G401.6 (cell line): ENCODE results near the gene RDH16.
"Not testable (repeated sequence)": the region's sequence is repeated elsewhere in the genome, so short reads cannot be mapped to it uniquely, and the experiment has no call there.

Experiments used
- FAIRE-seq: peaks from 2 replicates; lab custom pipeline; 2012; peaks lifted over from hg19 to GRCh38; lab: Jason Lieb, UNC

RDH16 gene

DNA sequence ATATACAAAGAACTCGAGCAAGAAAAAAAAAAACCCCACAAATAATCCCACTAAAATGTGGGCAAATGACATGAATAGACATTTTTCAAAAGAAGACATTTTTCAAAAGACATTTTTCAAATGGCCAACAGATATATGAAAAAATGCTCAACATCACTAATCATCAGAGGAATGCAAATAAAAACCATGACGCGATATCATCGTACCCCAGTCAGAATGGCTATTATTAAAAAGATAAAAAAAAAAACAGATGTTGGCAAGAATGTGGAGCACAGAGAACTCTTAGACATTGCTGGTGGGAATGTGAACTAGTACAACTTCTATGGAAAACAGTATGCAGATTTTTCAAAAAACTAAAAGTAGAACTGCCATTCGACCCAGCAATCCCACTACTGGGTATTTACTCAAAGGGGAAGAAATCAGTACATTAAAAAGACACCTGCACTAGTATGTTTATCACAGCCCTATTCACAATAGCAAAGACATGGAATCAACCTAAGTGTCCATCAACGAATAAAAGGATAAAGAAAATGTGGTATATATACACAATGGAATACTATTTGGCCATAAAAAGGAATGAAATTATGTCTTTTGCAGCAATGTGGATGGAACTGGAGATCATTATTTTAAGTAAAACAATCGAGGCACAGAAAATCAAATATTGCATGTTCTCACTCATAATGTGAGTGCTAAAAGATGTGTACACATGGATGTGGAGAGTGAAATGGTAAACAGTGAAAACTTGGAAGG, 32.6 kb upstream of the RDH16 start:
- FAIRE-seq: no peak

- no peak for FAIRE-seq
Observed at GRCh38 chr12:56988207-56988739, 30.9 kb upstream of the RDH16 start.

- no peak for FAIRE-seq
Observed at GRCh38 chr12:56987551-56988053, 30.2 kb upstream of the RDH16 start.

GRCh38 chr12:56987011-56987410, 29.6 kb upstream of the RDH16 start:
- no peak for FAIRE-seq

DNA sequence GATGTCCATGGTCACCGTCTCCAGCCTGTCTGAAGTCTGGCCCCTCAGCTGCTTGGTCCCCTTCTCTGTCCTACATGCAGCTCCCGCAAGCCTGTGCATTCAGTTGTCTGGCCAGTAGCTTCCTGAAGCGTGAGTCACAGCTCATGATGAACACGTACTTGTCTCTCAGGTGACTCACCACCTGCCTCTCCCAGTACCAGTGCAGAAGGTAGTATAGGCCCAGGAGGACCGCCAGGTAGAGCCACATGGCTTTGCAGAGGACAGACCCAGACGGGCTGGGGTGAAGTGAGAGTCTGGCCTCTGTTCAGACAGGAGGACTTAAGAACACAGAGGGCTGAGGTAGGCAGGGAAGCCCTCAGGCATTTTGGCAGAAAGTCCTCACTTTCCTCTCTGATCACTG, 28.3 kb upstream of the RDH16 start:
- not testable (repeated sequence) for FAIRE-seq

DNA sequence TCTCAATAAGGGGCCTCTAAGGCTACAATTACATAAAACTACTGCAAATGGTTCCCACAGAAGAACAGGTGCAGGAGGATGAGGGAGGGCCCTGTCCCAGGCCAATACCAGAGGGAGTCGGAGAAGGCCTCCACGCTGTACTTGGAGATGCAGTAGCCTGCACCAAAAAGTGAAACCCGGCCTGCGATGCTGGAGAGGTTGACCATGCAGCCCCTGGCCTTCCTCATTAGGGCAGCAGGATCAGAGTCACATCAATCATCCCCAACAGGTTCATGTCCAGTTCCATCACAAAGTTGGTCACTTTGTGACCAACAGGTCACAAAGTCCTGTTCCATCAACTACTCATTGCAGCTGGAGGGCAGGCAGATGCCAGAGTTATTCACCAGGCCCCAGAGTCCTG, 26.0 kb upstream of the RDH16 start:
- FAIRE-seq: no peak

DNA sequence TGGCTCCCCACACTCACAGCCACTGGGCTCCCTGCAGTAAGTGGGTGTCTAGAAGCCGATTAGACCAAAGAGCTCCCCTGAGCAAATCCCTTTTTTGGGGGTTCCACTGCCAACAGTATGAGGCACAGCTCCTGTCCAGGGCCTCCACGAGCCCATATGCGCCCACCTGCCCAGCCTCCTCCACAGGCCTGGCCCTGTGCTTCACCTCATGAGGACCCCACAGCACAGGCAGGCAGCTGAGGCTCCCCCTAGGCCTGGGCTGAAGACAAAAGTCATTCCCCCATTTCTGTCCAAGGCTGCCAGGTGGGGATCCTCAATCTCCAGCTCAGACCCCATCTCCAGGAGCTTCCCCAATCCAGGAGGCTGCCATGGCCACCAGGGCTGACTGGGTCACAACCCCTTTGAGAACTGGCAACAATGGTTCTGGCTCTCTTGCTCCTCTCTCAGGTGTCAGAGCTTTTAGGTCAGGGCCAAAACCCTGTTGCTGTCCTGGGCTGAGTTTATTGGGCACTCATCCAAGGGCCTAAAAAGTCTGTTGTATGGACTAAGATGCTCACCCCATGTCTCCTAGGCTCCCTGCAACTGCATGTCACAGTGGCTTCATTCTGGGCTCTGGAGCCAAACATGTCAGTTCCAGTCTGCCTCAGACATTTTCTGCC, 25.3 kb upstream of the RDH16 start:
- FAIRE-seq: not testable (repeated sequence)

DNA sequence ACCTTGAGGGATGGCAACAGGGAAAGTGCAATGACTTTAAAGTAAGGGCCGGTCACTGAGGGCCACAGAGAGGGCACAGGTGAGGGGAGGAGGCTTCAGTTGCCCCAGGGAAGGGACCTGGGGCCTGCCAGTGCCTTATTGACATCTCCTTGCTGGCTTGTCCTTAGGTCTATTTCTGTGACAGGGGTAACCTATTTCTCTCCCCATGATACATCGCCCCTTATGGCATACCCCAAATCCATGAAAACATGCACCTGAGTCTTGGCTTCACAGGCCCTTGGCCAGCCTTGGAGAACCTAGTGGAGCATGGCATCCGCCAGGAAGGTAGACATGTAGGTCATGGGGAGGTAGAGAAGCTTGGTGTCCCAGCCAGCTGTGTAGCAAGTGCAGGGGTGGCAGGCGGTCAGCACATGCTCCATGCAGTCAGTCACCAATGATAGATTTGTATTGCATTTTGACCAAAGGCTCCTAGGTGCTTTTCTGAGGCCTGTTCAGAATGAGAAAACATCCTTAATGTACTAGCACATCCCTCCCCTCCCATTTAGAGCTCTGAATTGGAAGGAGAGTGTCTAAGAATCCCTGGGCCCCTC, 23.6 kb upstream of the RDH16 start:
- FAIRE-seq: no peak

DNA sequence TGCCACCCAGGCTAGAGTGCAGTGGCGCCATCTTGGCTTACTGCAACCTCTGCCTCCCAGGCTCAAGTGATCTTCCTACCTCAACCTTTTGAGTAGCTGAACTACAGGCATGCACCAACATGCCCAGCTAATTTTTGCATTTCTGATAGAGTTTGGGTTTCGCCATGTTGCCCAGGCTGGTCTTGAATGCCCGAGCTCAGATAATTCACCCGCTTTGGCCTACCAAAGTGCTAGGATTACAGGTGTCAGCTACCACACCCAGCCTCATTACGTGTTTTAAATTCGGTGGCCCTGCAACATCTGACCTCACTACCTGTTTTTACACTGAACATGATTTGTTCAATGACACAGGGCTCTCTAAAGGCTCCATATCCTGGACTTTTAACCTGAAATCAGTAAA, 22.9 kb upstream of the RDH16 start:
- no peak for FAIRE-seq

DNA sequence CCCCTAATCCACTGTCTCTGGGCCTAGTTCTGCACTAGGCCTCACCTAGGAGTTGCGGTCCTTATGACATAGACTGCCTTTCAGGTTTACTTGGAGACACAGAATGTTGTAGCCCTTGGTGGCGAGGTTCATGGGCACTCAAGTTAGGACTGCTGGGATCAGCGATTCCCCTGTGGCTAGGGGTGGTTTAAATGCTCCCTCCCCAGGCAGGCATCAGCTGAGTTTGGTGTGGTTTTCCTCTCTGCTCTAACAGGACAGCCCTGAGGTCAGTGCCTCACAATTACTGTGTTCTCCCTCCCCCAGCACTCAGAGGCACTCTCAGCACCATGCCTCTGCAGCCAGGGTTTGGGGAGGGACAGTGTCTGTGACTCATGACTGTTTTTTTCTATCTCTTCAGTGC, 22.2 kb upstream of the RDH16 start:
- FAIRE-seq: no peak

DNA sequence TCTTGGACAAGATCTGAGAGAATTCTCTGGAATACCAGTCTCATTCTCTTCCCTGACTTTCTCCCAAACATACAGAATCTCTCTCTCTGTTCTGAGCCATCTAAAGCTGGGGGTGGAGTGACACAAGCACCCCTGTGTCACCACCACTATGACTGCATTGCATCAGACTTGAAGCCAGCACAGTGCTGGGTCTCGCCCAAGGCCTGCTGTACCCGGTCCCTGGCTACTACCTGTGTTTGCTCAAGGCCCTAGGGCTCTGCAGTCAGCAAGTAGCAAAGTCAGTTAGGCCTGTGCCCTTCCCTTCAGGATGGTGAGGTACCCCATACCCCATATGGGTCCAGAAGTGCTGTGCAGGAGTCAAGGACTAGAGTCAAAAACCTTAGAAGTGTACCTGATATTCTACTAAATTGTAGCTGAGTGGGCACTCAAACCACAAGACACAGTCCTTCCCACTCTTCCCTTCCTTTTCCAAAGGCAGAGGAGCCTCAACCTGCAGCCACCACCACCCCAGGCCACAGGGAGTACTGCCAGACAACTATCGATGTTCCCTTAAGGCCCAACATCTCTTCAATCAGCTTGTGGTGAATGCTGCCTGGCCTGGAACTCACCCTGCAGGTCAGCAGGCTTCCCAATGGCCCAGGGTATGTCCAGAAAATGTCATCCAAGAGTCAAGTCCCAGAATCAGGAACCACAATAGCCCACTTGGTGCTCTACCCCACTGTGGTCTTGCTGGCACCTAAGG, 21.2 kb upstream of the RDH16 start:
- FAIRE-seq: no peak

DNA sequence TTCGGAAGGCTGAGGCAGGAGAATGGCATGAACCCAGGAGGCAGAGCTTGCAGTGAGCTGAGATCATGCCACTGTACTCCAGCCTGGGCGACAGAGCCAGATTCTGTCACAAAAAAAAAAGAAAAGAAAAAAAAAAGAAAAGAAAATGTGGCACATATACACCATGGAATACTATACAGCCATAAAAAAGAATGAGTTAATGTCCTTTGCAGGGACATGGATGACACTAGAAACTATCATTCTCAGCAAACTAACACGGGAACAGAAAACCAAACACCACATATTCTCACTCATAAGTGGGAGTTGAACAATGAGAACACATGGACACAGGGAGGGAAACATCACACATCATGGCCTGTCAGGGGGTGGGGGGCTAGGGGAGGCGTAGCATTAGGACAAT, 20.0 kb upstream of the RDH16 start:
- not testable (repeated sequence) for FAIRE-seq

- FAIRE-seq: not testable (repeated sequence)
Observed at GRCh38 chr12:56974224-56974623, 16.8 kb upstream of the RDH16 start.

GRCh38 chr12:56968910-56969309, 11.5 kb upstream of the RDH16 start:
- FAIRE-seq: not testable (repeated sequence)

GRCh38 chr12:56965997-56966642, 8.7 kb upstream of the RDH16 start:
- FAIRE-seq: not testable (repeated sequence)

DNA sequence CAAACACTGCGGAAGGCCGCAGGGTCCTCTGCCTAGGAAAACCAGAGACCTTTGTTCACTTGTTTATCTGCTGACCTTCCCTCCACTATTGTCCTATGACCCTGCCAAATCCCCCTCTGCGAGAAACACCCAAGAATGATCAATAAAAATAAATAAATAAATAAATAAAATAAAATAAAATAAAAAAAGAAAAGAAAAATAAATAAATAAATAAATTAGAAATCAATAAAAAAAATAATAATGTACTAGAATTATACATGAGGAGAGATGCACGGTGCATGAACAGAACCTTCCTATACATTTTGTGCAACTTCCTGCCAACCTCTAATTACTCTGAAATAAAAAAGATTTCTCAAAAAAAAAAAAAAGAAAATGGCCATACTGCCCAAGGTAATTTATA, 7.7 kb upstream of the RDH16 start:
- not testable (repeated sequence) for FAIRE-seq

DNA sequence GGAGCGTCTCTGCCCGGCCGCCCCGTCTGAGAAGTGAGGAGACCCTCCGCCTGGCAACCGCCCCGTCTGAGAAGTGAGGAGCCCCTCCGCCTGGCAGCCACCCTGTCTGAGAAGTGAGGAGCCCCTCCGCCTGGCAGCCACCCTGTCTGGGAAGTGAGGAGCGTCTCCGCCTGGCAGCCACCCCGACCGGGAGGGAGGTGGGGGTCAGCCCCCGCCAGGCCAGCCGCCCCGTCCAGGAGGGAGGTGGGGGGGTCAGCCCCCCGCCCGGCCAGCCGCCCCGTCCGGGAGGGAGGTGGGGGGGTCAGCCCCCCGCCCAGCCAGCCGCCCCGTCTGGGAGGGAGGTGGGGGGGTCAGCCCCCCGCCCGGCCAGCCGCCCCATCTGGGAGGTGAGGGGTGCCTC, 6.1 kb upstream of the RDH16 start:
- FAIRE-seq: not testable (repeated sequence)

DNA sequence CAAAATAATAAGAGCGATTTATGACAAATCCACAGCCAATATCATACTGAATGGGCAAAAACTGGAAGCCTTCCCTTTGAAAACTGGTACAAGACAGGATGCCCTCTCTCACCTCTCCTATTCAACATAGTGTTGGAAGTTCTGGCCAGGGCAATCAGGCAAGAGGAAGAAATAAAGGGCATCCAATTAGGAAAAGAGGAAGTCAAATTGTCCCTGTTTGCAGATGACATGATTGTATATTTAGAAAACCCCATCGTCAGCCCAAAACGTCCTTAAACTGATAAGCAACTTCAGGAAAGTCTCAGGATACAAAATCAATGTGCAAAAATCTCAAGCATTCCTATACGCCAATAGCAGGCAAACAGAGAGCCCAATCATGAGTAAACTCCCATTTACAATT, 4.8 kb upstream of the RDH16 start:
- FAIRE-seq: not testable (repeated sequence)

GRCh38 chr12:56958422-56958821, 1.0 kb upstream of the RDH16 start:
- FAIRE-seq: no peak

DNA sequence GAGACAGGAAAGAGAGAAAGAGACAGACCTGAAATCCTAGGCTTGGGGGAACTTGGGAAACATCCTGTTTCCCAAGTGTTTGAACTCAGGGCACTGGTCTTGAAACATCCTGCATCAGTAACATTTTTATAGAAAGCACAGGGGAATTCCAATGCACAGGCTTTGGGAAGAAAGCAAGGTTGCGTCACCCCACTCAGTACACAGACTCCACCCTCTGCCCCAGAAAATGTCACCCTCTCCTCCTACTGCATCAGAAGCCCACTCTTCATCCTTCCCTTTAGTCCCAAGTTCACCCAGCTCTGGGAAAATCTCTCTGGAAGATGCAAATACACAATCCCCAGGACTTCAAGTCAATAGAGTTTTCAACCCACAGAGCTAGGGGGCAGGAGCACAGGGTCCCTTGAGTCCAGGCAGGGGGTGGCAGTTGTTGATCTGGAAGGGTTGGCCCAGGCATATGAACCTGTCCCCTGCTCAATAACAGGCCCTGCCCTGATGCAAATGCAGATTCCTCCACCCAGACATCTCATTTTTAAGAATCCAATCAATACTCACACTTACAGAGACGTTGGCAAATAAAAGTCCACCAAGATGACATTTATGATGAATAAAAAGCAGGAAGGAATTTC, 1.7 kb downstream of the RDH16 start:
- no peak for FAIRE-seq

DNA sequence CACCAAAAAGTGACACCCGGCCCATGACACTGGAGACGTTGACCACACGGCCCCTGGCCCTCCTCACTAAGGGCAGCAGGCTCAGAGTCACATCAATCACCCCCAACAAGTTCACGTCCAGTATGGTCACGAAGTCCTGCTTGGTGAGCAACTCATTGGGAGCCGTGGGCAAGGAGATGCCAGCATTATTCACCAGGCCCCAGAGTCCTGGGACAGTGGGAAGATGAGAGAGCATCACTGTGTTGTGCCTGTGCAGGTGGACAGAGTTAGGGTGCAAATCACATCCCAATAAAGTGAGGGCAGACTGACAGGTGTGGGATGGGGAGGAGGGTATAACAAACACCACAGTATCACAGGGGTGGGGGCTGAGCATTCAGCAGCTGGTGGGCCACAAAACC, 2.5 kb downstream of the RDH16 start:
- FAIRE-seq: no peak
